HG02798 (cell line): ENCODE measurements around the gene PSD2.
"Not testable (repeated sequence)": the region's sequence is repeated elsewhere in the genome, so short reads cannot be mapped to it uniquely, and the experiment has no call there.

Experiments used
- ATAC-seq: cut with Tn5 transposase; IDR thresholded peaks from one replicate; pipeline ENCODE4 v1.9.1; 2021; ENCODE audit warnings: mild to moderate bottlenecking; ENCODE audit not compliant: unreplicated experiment, poor library complexity

PSD2 gene

DNA sequence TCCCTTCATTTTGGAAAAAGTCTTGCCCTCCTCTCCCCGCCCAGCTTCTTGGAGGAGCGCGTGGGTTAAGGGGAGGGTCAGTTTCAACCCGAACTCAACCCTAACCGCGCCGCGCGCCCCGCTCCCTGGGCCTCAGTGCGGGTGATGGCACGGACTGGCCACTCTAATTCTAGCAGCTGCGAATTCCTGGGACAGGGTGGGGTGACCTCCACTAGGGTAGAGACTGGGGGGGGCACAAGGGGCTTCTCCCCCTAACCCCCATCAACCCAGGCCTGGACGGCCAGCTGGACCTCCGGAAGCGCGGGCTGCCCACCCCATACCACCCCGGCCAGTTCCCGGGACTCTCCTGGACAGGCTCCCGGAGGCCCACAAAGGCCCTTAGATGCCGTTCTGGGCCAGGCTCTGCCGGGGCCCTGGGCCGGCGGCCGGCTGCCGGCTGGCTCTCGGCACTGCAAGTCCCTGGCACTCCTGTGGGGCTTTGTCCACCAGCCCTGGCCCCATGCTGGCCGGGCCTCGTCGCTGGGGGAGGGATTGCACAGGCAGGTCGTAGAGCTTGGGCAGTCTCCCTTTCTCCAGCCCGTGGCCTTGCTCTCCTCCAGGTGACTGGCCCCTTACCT, 7.2 kb upstream of the PSD2 start:
- ATAC-seq, result no peak

DNA sequence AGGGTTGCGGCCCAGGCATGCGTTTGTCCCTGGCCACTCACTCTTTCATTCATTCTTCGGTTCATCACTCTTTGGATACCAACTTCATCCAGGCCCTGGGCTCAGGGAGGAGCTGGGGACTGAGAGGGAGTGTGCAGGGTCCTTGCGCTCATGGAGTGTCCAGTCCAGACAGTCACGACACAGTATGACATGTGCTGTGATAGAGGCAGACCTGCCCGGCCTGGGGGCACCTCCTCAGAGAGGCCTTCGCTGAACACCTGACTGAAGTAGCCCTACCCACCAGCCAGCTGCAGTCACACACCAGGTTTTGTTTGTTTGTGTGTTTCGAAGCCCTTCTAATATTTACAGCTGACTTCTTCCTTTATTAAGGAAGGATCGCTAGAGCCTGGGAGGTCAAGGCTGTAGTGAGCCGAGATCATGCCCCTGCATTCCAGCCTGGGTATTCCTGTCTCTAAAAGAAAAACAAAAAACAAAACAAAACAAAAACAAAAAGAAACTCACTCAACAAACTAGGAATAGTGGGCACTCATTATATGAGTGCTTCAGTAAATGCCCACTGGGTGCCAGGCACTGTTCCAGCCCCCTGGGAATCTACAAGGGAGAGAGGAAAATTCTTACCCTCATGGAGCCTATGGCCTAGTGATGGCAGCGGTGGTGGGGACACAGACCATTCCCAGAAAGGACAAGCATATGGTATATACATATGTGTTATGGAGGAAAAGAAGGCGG, 6.3 kb upstream of the PSD2 start:
- no peak for ATAC-seq

DNA sequence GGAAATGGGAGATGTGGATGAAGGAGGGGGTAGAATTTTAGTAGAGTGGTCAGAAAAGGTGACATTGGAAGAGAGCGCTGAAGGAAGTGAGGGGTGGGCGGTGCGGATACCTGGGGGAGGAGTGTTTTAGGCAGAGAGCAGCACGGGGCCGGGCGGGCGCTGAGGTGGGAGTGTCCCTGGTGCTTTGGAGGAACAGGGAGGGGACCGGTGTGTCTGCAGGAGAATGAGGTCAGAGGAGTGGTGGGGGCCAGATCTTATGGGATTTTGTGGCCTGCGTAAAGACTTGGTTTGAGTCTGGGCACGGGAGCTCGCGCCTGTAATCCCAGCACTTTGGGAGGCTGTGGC, 5.8 kb upstream of the PSD2 start:
- no peak for ATAC-seq

DNA sequence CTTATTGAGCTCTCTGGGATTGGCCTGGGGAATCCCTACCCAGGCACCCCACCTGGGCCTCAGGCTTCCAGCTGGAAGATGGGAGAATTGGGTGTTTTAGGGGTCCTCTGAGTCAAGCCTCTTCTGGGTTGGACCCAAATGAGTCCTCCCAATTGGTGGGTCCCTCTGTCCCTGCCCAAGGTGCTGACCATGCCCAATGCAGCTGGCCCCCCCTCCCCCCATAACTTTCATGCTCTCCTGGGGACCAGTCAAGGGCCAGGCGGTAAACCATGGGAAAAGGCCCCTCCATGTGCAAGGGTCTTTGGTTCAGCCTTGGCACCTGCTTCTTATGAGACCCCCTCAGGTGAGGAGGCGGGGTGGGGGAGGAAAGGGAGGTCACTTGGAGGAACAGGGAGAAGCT, 3.4 kb upstream of the PSD2 start:
- no peak for ATAC-seq

DNA sequence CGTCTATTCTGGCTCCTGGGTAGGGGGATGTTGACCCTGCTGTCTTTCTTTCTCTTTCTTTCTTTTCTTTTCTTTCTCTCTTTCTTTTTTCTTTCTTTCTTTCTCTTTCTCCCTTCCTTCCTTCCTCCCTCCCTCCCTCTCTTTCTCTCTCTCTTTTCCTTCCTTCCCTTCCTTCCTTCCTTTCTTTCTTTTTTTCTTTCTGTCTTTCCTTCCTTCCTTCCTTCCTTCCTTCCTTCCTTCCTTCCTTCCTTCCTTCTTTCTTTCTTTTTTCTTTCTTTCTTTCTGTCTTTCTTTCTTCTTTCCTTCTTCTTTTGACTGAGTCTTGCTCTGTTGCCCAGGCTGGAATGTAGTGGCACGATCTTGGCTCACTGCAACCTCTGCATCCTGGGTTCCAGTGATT, 3.0 kb upstream of the PSD2 start:
- not testable (repeated sequence) for ATAC-seq

DNA sequence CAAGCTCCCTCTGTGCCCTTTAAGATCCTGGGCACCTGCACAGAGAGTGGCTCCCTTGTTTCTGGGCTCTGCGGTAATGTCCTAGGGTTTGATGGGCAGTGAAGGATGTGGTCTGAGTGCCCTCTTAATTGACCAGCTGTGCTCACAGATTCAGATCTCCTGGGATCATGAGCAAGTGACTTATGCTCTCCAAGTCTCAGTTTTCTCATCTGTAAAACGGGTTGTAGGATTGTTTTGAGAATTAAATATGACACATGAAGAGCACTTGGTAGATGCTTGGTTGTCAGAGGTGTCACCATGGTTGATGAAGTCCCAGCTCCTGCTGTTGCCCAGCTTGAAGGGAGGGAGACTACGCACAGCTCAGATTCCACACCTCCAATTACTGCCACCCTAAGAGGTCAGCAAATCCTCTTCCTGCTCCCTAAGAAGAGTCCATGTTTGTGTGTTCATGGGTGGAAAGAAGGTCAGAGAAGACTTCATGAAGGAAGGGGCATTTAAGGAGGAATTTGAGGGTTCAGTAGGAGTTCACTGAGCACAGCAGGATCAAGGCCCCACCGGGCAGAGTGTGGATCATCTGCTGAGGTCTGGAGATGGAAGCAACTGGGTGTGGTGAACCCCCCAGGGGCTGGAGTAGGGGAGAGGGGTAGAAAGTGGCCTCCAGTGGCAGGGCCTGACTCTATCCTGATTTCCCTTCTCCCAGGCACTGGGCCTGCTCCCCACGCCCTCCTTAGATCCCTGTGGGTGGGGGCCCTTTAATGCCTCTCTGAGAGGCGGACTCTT, 1.4 kb upstream of the PSD2 start:
- no peak for ATAC-seq

- ATAC-seq, result no peak
These were observed 626 bp downstream of the PSD2 start for GRCh38 chr5:139796061-139796806.

DNA sequence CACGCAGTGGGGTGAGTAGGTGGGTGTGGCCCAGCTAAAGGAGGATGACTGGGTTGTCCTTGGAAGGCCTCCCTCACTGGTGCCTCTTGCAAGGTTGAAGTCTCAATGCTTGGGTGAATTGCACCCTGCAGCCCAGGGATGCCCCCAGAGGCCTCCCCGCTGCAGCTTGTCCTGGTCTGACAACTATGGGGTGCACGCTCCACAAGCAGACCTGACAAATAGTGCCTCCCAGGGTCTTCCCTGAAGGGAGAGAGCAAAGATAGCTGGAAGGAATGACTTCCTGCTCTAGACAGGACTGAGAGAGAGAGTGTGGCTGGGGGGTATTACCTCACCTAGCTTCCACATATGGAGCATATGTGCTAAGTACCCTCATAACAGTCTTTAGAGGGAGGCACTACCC, 1.7 kb downstream of the PSD2 start:
- no peak for ATAC-seq

DNA sequence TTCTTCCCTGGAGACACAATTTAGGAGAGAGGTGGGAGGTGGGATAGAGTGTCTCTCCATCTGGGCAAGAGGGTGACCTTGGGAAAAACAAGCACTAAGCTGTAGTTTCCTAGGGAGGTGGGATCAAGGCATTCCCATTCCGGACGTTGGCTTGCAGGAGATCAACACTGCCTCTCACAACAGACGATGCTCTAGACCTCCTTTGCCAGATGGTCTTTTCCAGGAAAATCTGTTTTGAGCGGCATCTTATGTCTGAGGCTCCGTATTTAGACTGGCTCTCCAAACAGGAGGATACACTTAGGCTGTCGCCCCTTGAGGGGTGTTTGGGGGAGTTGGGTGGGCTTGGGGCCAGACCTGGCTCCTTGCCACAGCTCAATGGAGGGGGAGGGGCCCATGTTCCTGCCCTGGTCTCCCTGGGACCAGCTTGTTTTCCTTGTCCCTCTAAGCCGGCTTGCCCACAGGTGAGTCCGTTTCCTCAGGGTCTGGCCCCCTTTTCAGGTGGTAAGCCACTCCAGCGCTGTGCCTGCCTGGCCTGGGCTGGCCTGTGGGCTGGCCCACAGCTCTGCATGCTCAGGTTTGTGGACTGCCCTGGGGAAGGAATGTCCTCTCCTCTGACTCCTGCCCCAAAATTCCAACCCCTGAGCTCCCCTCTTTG, 2.4 kb downstream of the PSD2 start:
- no peak for ATAC-seq

DNA sequence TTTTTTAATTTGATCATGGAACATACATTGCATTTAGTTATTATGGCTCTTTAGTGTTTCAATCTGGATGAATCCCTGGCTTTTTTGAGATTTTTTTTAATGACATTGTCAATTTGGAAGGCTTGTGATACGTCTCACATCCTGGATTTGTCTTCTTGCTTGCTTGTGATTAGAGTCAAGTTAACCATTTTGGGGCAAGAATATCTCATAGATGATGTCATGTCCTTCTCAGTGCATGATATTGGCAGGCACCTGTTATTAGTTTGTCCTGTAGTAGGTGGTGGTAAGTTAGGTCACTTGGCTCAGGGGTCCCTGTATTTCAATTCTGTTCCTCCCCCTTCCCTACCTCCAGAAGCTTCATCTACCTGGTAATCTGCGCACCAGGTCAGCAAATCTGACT, 3.3 kb downstream of the PSD2 start:
- no peak for ATAC-seq

- ATAC-seq, result no peak
These were observed 3.8 kb downstream of the PSD2 start for GRCh38 chr5:139799359-139799758.

GRCh38 chr5:139803978-139804377, 8.4 kb downstream of the PSD2 start:
- no peak for ATAC-seq

GRCh38 chr5:139804800-139805397, 9.3 kb downstream of the PSD2 start:
- ATAC-seq, result no peak

DNA sequence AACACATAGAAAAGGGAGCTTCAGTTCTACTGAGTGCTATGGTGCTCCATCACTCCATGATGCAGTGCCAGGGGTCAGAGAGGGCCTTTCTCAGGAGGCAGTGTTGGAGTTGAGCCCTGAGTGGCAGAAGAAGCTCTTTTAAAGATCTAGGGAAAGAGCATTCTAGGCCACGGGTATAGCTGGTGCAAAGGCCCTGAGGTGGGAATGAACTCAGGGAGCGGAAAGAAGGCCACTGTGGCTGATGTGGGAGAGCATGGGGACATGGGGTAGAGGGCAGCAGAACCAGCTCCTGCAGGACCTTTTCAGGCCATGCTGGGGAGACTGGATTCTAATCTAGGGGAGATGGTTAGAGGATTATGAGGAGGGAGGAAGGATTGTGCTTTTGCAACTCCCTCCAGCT, 9.9 kb downstream of the PSD2 start:
- no peak for ATAC-seq

- ATAC-seq, result no peak
These were observed 10.5 kb downstream of the PSD2 start for GRCh38 chr5:139806111-139806510.

DNA sequence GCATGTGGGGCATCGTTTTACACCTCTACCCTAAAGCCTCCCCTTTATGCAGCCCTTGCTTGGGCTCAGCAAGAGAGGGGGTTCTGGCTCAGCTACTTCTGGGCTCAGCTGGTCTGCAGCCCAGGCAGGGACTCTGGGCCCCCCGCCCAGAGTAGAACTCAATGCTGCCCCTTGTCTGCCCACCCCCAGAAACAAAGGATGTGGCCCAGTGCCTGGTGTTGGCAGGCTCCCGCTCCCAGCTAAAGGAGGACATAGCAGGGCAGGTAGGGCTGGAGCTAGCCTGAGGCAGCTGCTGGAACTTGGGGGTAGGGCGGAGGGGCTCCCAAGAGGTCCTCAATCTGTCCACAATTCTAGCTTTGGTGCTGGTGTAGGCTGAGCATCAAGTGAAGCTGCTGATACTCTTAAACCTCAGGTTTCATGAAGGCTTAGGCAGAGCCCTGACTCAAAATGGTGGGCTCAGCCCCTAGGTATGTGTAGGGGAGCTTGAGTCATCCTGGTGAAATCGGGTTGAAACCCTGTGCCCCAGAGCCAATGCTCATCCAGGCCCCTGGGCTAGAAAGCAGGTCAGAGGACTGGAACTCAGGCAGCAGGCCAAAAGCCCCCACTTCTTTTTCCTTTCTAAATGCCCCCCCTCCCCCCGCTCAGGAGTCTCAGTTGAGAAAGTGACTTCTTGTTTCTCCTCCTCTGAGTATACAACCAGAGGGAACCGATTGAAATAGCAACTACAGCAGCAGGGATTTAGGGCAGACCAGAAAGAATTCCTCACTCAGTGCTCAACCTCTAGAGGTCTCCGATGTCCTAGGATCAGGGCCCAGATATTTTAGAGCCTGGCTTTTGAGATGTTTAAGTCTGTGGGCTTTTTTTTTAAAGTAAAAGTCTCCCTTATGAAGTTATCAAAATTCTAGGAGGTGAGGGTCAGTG, 11.4 kb downstream of the PSD2 start:
- no peak for ATAC-seq

GRCh38 chr5:139807647-139808030, 12.0 kb downstream of the PSD2 start:
- ATAC-seq, result no peak

- no peak for ATAC-seq
These were observed 13.1 kb downstream of the PSD2 start for GRCh38 chr5:139808481-139809330.
